GM12865 (cell line): ENCODE measurements around the gene NDST3.

Experiments
- DNase-seq: peaks from one replicate; pipeline ENCODE4 v3.0.0; 2010; ENCODE audit warnings: low read depth
- H3K4me3 ChIP-seq: 2 replicates; pipeline ENCODE4 v1.5.1; 2011; ENCODE audit warnings: mild to moderate bottlenecking, low read depth, low read length, control low read depth
- TF ChIP-seq, protein P1 (sequence below): IDR thresholded peaks from 2 replicates; pipeline ENCODE4 v1.5.1; 2011; ENCODE audit warnings: low read length, control low read depth, low read depth, inconsistent platforms; ENCODE audit not compliant: insufficient read depth; ENCODE audit errors: missing control alignments

NDST3 gene

DNA sequence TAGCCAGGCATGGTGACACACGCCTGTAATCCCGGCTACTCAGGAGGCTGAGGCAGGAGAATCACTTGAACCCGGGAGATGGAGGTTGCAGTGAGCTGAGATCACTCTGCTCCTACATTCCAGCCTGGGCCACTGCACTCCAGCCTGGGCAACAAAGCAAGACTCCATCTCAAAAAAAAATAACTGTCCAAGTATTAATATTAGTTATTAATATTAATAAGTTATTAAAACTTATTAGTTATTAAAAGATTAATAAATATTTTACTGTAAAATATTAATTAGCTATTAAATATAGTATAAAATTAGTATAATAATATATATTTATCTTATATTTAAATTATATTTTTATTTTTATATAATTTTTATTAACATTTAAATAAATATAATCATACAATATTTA lies 19.5 kb upstream of the NDST3 start:
- no peak overlapping the region for H3K4me3 ChIP-seq
- no peak for DNase-seq
- TF ChIP-seq, protein P1, sequence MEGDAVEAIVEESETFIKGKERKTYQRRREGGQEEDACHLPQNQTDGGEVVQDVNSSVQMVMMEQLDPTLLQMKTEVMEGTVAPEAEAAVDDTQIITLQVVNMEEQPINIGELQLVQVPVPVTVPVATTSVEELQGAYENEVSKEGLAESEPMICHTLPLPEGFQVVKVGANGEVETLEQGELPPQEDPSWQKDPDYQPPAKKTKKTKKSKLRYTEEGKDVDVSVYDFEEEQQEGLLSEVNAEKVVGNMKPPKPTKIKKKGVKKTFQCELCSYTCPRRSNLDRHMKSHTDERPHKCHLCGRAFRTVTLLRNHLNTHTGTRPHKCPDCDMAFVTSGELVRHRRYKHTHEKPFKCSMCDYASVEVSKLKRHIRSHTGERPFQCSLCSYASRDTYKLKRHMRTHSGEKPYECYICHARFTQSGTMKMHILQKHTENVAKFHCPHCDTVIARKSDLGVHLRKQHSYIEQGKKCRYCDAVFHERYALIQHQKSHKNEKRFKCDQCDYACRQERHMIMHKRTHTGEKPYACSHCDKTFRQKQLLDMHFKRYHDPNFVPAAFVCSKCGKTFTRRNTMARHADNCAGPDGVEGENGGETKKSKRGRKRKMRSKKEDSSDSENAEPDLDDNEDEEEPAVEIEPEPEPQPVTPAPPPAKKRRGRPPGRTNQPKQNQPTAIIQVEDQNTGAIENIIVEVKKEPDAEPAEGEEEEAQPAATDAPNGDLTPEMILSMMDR: no peak

GRCh38 chr4:118018381-118019145 lies 15.7 kb upstream of the NDST3 start:
- no peak for DNase-seq
- TF ChIP-seq, protein P1: no peak
- no peak overlapping the region for H3K4me3 ChIP-seq

- H3K4me3 ChIP-seq: no peak overlapping the region
- DNase-seq: no peak
- TF ChIP-seq, protein P1: no peak
These were observed 7.5 kb upstream of the NDST3 start for GRCh38 chr4:118026806-118027205.

DNA sequence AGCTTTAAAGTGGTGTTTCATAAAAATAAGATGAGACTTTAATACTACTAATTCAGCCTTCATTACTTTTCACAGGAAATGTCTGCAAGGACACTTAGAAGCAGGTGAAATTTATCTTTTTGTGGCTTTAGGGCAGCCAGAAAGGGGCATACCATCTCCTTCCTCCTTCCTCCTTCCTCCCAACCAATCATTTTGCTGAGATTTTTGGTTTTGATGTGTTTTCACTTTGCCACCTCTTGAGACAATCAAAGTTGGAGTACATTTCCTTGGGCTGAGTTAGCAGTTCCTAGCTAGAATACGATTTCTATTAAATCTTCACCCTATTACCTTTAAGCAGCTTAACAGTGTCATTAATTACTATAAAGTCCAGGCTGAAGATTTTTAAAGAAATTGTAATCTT lies 5.1 kb upstream of the NDST3 start:
- no peak for DNase-seq
- TF ChIP-seq, protein P1: no peak
- H3K4me3 ChIP-seq: no peak overlapping the region

DNA sequence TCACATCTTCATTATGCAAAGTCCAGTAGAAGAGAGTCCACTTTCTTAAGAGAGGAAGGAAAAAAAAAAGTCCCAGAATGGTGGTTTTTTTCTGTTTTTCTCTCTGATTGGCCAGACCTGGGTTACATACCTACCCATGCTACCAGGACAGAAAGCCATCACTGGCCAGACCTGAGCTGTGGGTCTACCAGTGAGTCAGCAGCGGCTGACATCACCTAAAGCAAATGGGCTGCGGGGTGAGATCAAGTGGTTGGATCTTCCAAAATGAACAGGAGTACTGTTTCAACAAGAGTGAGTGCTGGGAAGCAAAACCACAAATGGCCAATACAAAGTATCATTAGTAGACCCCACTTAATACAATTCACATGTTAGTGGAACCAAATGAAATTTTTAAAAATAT lies 1.6 kb upstream of the NDST3 start:
- H3K4me3 ChIP-seq: no peak overlapping the region
- TF ChIP-seq, protein P1: no peak

DNA sequence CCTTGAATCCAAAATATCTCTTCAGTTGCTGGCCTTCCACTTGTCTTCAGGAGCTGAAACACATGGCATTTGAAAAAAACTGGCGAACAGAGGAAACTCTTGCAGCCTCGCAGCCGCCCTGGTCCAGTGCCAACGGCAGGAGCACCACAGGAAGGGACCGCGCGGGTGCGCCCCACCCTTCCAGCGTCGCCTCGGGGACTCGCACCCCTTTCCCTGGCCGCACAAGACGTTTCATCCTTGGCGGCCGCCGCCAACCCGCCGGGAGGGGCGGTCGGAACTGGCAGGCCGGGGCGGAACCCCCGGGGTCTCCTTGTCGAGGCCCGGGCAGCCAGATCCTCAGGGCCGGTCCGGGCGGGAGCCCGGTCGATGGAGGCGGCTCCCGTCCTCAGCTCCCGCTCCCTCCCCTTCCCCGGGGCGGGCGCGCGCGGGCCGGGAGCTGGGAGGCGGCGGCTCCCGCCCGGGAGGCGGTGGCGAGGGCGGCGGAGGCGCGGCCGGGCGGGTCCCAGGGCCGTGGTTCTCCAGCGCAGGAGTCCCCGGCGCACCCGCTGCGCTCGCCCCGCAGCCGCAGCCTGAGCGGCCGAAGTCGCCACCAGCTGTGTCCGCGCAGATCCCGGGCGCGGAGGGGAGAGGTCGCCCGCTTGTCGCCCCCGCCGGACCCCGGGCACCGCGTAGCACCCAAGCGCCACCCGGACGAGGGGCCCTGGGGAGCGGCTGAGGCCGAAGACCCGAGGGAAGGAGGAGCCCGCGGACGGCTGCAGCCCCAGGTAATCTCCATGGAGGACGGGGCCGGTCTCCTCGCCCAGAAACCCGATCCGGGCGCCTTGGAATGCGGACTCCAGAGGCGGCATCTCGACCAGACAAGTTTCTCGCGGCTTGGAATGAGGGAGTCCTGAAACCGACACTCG lies 886 bp upstream of the NDST3 start:
- H3K4me3 ChIP-seq: no peak overlapping the region
- DNase-seq: no peak

More for the DNA sequence above, 1.6 kb upstream of the NDST3 start:
- DNase-seq: no peak

More for the DNA sequence above, 886 bp upstream of the NDST3 start:
- TF ChIP-seq, protein P1: no peak
